Naive thymus-derived CD8-positive, alpha-beta T cell (primary cell): Measurements from ENCODE around the gene ELP4. TPM values are rescaled to one million over a fixed set of nuclear protein-coding genes. Genes with fewer than 3 reads are reported as not detected.

ENCODE experiments used
- ATAC-seq, 2 donors: fragments of 150-1000 bp; cut with Tn5 transposase in 1 of 2; sonication (Bioruptor Pico), chemical (Tn5 transposase) in 1 of 2; 1 replicate in 1 of 2; 2 replicates in 1 of 2; pipeline ENCODE4 v1.10.0; 2021; ENCODE audit warnings: mild to moderate bottlenecking in 2 of 2, moderate library complexity in 2 of 2
- POLR2A ChIA-PET: fragments of 350-600 bp; sonication (Branson Sonifier 250); formaldehyde crosslinking; loops from one replicate; lab custom pipeline; 2021; ENCODE audit warnings: antibody characterized with exemption; lab: Charles Lee
- DNase-seq, 10 donors: peaks; one replicate each; pipeline versions ENCODE4 v3.0.0 to v3.0.0-alpha.2; 2020 to 2022
- H3K27ac Mint-ChIP-seq, 10 donors: one replicate each; pipeline ENCODE4 v1.8.0; 2020 to 2022; ENCODE audit warnings: mild to moderate bottlenecking in 10 of 10, mixed read lengths in 10 of 10, moderate library complexity in 4 of 10, inconsistent platforms in 1 of 10
- H3K27me3 Mint-ChIP-seq, 5 donors: one replicate each; pipeline ENCODE4 v1.8.0; 2021 to 2022; ENCODE audit warnings: mixed read lengths in 5 of 5
- H3K36me3 Mint-ChIP-seq, 3 donors: one replicate each; pipeline ENCODE4 v1.8.0; 2020 to 2022; ENCODE audit warnings: mixed read lengths in 3 of 3, mild to moderate bottlenecking in 2 of 3, inconsistent platforms in 1 of 3
- H3K4me1 Mint-ChIP-seq, 4 donors: one replicate each; pipeline ENCODE4 v1.8.0; 2021 to 2022; ENCODE audit warnings: mixed read lengths in 4 of 4
- H3K4me3 Mint-ChIP-seq, 10 donors: one replicate each; pipeline ENCODE4 v1.8.0; 2020 to 2022; ENCODE audit warnings: mild to moderate bottlenecking in 10 of 10, mixed read lengths in 10 of 10, moderate library complexity in 6 of 10, inconsistent platforms in 1 of 10
- H3K9me3 Mint-ChIP-seq, 9 donors: one replicate each; pipeline ENCODE4 v1.8.0; 2020 to 2022; ENCODE audit warnings: mixed read lengths in 9 of 9, mild to moderate bottlenecking in 3 of 9, inconsistent platforms in 1 of 9, moderate library complexity in 1 of 9
- polyA plus RNA-seq, 3 donors: library from polyadenylated mRNA; unstranded; fragments of 300-500 nt; fragmentation: Illumina TruSeq; gene quantifications; one replicate each; pipeline ENCODE4 v1.2.3, GENCODE V29; 2021
- total RNA-seq, 8 experiments: library from RNA in 2 of 8; stranded (reverse) in 2 of 8; gene quantifications; one replicate each; pipeline ENCODE4 v1.2.3 and lab custom pipeline; 2021 to 2026

Gene ELP4
- total and polyA plus RNA-seq, 5 experiments from 2014 or later = 17.8 to 25.5 (median 23.0) TPM

- no peak for DNase-seq
- POLR2A ChIA-PET = interaction anchor here (0.5 kb wide), 1 partner anchor 8 kb away, joined by 3 read pairs; no protein-coding TSS in a partner anchor
- Mint-ChIP-seq H3K9me3 (peaks cover 0 to 7% (median 0%) of the 10 kb centered on the region in 9 donors), H3K27ac (peak overlapping the region in 1 of 10 donors; percentile 3), H3K4me1 (peaks cover 0 to 7% (median under 1%) of the 10 kb centered on the region in 4 donors), H3K27me3 (no peaks in the 10 kb centered on the region), H3K4me3 (no peak overlapping the region), H3K36me3 (peaks cover 0 to 20% (median 2%) of the 10 kb centered on the region in 3 donors)
- no peak for ATAC-seq
These were observed 110.4 kb downstream of the ELP4 start for GRCh38 chr11:31619980-31620379.

GRCh38 chr11:31620434-31620833, 110.9 kb downstream of the ELP4 start:
- Mint-ChIP-seq H3K27me3 (no peaks in the 10 kb centered on the region), H3K4me1 (peaks cover 0 to 7% (median under 1%) of the 10 kb centered on the region in 4 donors), H3K27ac (no peak overlapping the region), H3K36me3 (peaks cover 0 to 18% (median 2%) of the 10 kb centered on the region in 3 donors), H3K4me3 (no peak overlapping the region), H3K9me3 (peaks cover 0 to 7% (median 0%) of the 10 kb centered on the region in 9 donors)
- DNase-seq (no peak), ATAC-seq (no peak)
- POLR2A ChIA-PET = no interaction called here

- no peaks in the 10 kb centered on the region for H3K27me3 Mint-ChIP-seq
- peaks cover 0 to 16% (median 5%) of the 10 kb centered on the region in 3 donors for H3K36me3 Mint-ChIP-seq
- no peak for ATAC-seq
- no peak overlapping the region for H3K4me3 Mint-ChIP-seq
- H3K4me1 Mint-ChIP-seq = no peaks in the 10 kb centered on the region
- DNase-seq = no peak
- POLR2A ChIA-PET = no interaction called here
- no peaks in the 10 kb centered on the region for H3K9me3 Mint-ChIP-seq
- no peak overlapping the region for H3K27ac Mint-ChIP-seq
These were observed 116.3 kb downstream of the ELP4 start for GRCh38 chr11:31625868-31626267.

- ATAC-seq (no peak), DNase-seq (no peak)
- POLR2A ChIA-PET = interaction anchor here (0.7 kb wide), 1 partner anchor 8 kb away, joined by 3 read pairs; no protein-coding TSS in a partner anchor
- H3K36me3 Mint-ChIP-seq = peaks cover 0 to 32% (median 13%) of the 10 kb centered on the region in 3 donors
- H3K27me3 Mint-ChIP-seq = no peaks in the 10 kb centered on the region
- no peak overlapping the region for H3K27ac Mint-ChIP-seq
- H3K4me1 Mint-ChIP-seq = no peaks in the 10 kb centered on the region
- H3K9me3 Mint-ChIP-seq = no peaks in the 10 kb centered on the region
- no peak overlapping the region for H3K4me3 Mint-ChIP-seq
These were observed 118.5 kb downstream of the ELP4 start for GRCh38 chr11:31628111-31628510.

- DNase-seq (no peak), ATAC-seq (no peak)
- peak overlapping the region in 1 of 10 donors; percentile 55 for H3K27ac Mint-ChIP-seq
- no peaks in the 10 kb centered on the region for H3K27me3 Mint-ChIP-seq
- POLR2A ChIA-PET = no interaction called here
- H3K9me3 Mint-ChIP-seq = no peaks in the 10 kb centered on the region
- no peak overlapping the region for H3K4me3 Mint-ChIP-seq
- H3K4me1 Mint-ChIP-seq = no peaks in the 10 kb centered on the region
- peaks cover 0 to 40% (median 14%) of the 10 kb centered on the region in 3 donors for H3K36me3 Mint-ChIP-seq
These were observed 127.4 kb downstream of the ELP4 start for GRCh38 chr11:31636983-31637382.

- H3K9me3 Mint-ChIP-seq = no peaks in the 10 kb centered on the region
- peaks cover 0 to 18% (median 1%) of the 10 kb centered on the region in 3 donors for H3K36me3 Mint-ChIP-seq
- H3K4me3 Mint-ChIP-seq = no peak overlapping the region
- no peaks in the 10 kb centered on the region for H3K27me3 Mint-ChIP-seq
- POLR2A ChIA-PET = no interaction called here
- ATAC-seq (no peak), DNase-seq (no peak)
- no peaks in the 10 kb centered on the region for H3K4me1 Mint-ChIP-seq
- no peak overlapping the region for H3K27ac Mint-ChIP-seq
These were observed 131.0 kb downstream of the ELP4 start for GRCh38 chr11:31640611-31641010.

- no peak for DNase-seq
- no peaks in the 10 kb centered on the region for H3K4me1 Mint-ChIP-seq
- no peak overlapping the region for H3K4me3 Mint-ChIP-seq
- no peak overlapping the region for H3K27ac Mint-ChIP-seq
- POLR2A ChIA-PET = no interaction called here
- no peak for ATAC-seq
- H3K27me3 Mint-ChIP-seq = no peaks in the 10 kb centered on the region
- H3K36me3 Mint-ChIP-seq = peaks cover 0 to 13% (median 2%) of the 10 kb centered on the region in 3 donors
- H3K9me3 Mint-ChIP-seq = no peaks in the 10 kb centered on the region
These were observed 132.0 kb downstream of the ELP4 start for GRCh38 chr11:31641477-31642062.

- DNase-seq (no peak), ATAC-seq (no peak)
- POLR2A ChIA-PET = no interaction called here
- Mint-ChIP-seq H3K36me3 (peaks cover 0 to 15% (median 11%) of the 10 kb centered on the region in 3 donors), H3K4me1 (no peaks in the 10 kb centered on the region), H3K4me3 (no peak overlapping the region), H3K9me3 (no peaks in the 10 kb centered on the region), H3K27me3 (no peaks in the 10 kb centered on the region), H3K27ac (no peak overlapping the region)
These were observed 134.3 kb downstream of the ELP4 start for GRCh38 chr11:31643857-31644256.

- Mint-ChIP-seq H3K27me3 (no peaks in the 10 kb centered on the region), H3K36me3 (peaks cover 0 to 26% (median 15%) of the 10 kb centered on the region in 3 donors), H3K27ac (no peak overlapping the region), H3K4me1 (no peaks in the 10 kb centered on the region), H3K9me3 (no peaks in the 10 kb centered on the region), H3K4me3 (no peak overlapping the region)
- DNase-seq = no peak
- POLR2A ChIA-PET = interaction anchor here (0.7 kb wide), 1 partner anchor 19 kb away, joined by 3 read pairs; no protein-coding TSS in a partner anchor
- ATAC-seq = no peak
These were observed 136.2 kb downstream of the ELP4 start for GRCh38 chr11:31645747-31646146.

GRCh38 chr11:31646216-31646615, 136.6 kb downstream of the ELP4 start:
- H3K27me3 Mint-ChIP-seq = no peaks in the 10 kb centered on the region
- POLR2A ChIA-PET = interaction anchor here (0.7 kb wide), 1 partner anchor 18 kb away, joined by 3 read pairs; no protein-coding TSS in a partner anchor
- peaks cover 0 to 1% (median 0%) of the 10 kb centered on the region in 4 donors for H3K4me1 Mint-ChIP-seq
- ATAC-seq (no peak), DNase-seq (no peak)
- no peak overlapping the region for H3K4me3 Mint-ChIP-seq
- no peak overlapping the region for H3K27ac Mint-ChIP-seq
- peaks cover 3 to 30% (median 19%) of the 10 kb centered on the region in 3 donors for H3K36me3 Mint-ChIP-seq
- H3K9me3 Mint-ChIP-seq = no peaks in the 10 kb centered on the region

GRCh38 chr11:31649129-31649966, 139.8 kb downstream of the ELP4 start:
- Mint-ChIP-seq H3K4me3 (no peak overlapping the region), H3K36me3 (peaks cover 4 to 39% (median 21%) of the 10 kb centered on the region in 3 donors), H3K27me3 (no peaks in the 10 kb centered on the region), H3K9me3 (no peaks in the 10 kb centered on the region), H3K27ac (no peak overlapping the region), H3K4me1 (peaks cover 0 to 1% (median 0%) of the 10 kb centered on the region in 4 donors)
- POLR2A ChIA-PET = no interaction called here
- ATAC-seq = no peak
- no peak for DNase-seq

GRCh38 chr11:31651208-31651607, 141.6 kb downstream of the ELP4 start:
- H3K27me3 Mint-ChIP-seq = no peaks in the 10 kb centered on the region
- H3K36me3 Mint-ChIP-seq = peaks cover 4 to 39% (median 21%) of the 10 kb centered on the region in 3 donors
- POLR2A ChIA-PET = no interaction called here
- H3K27ac Mint-ChIP-seq = no peak overlapping the region
- no peaks in the 10 kb centered on the region for H3K9me3 Mint-ChIP-seq
- DNase-seq = no peak
- H3K4me3 Mint-ChIP-seq = no peak overlapping the region
- peaks cover 0 to 1% (median 0%) of the 10 kb centered on the region in 4 donors for H3K4me1 Mint-ChIP-seq
- ATAC-seq = no peak

- H3K27me3 Mint-ChIP-seq = no peaks in the 10 kb centered on the region
- no peak overlapping the region for H3K4me3 Mint-ChIP-seq
- POLR2A ChIA-PET = no interaction called here
- H3K9me3 Mint-ChIP-seq = no peaks in the 10 kb centered on the region
- H3K27ac Mint-ChIP-seq = no peak overlapping the region
- DNase-seq (no peak), ATAC-seq (no peak)
- H3K4me1 Mint-ChIP-seq = peaks cover 0 to 1% (median 0%) of the 10 kb centered on the region in 4 donors
- peaks cover 4 to 39% (median 21%) of the 10 kb centered on the region in 3 donors for H3K36me3 Mint-ChIP-seq
These were observed 142.3 kb downstream of the ELP4 start for GRCh38 chr11:31651822-31652221.
